Liver (tissue), 9 donors: ENCODE results near the gene CD300LD. TPM values are rescaled to one million over a fixed set of nuclear protein-coding genes. Genes with fewer than 3 reads are reported as not detected.

Experiments used
- DNase-seq: peaks from one replicate; pipeline ENCODE4 v3.0.0-alpha.2; 2017; ENCODE audit warnings: low spot score
- H3K27ac ChIP-seq, 2 donors: one replicate each; pipeline ENCODE4 v1.7.0; 2013; ENCODE audit warnings: inconsistent platforms in 2 of 2, low read length in 2 of 2, control low read depth in 1 of 2, low read depth in 1 of 2, mild to moderate bottlenecking in 1 of 2
- H3K27me3 ChIP-seq, 4 donors: one replicate each; pipeline versions ENCODE4 v1.6.1 to v1.7.0; 2013; ENCODE audit warnings: low read length in 3 of 4, inconsistent platforms in 1 of 4, mild to moderate bottlenecking in 1 of 4, moderate library complexity in 1 of 4; ENCODE audit not compliant: control insufficient read depth in 4 of 4, insufficient read depth in 4 of 4
- H3K36me3 ChIP-seq, 4 donors: one replicate each; pipeline versions ENCODE4 v1.6.1 to v1.7.0; 2013; ENCODE audit warnings: low read length in 3 of 4, mild to moderate bottlenecking in 3 of 4, low read depth in 1 of 4, moderate library complexity in 1 of 4; ENCODE audit not compliant: control insufficient read depth in 4 of 4, insufficient read depth in 3 of 4
- H3K4me1 ChIP-seq, 4 donors: one replicate each; pipeline versions ENCODE4 v1.6.1 to v1.7.0; 2013; ENCODE audit warnings: low read length in 3 of 4, mild to moderate bottlenecking in 3 of 4, moderate library complexity in 1 of 4; ENCODE audit not compliant: control insufficient read depth in 4 of 4, insufficient read depth in 4 of 4
- H3K4me3 ChIP-seq, 3 donors: one replicate each; pipeline versions ENCODE4 v1.6.1 to v1.7.0; 2013; ENCODE audit warnings: low read length in 3 of 3, control low read depth in 1 of 3, low read depth in 1 of 3, mild to moderate bottlenecking in 1 of 3
- H3K9ac ChIP-seq, 2 donors: one replicate each; pipeline ENCODE4 v1.7.0; 2013; ENCODE audit warnings: low read length in 2 of 2, mild to moderate bottlenecking in 2 of 2, moderate library complexity in 2 of 2, control low read depth in 1 of 2, low read depth in 1 of 2
- H3K9me3 ChIP-seq, 4 donors: one replicate each; pipeline versions ENCODE4 v1.6.1 to v1.7.0; 2013; ENCODE audit warnings: low read length in 3 of 4; ENCODE audit not compliant: control insufficient read depth in 4 of 4
- FOXA1 ChIP-seq: IDR thresholded peaks from 2 replicates; pipeline ENCODE4 v1.6.1; 2016; ENCODE audit warnings: antibody characterized with exemption
- FOXA2 ChIP-seq: IDR thresholded peaks from 2 replicates; pipeline ENCODE4 v1.6.1; 2016; ENCODE audit warnings: antibody characterized with exemption
- GABPA ChIP-seq, 2 donors: IDR thresholded peaks in 1 of 2; conservative IDR thresholded peaks in 1 of 2; 2 replicates each; pipeline ENCODE4 v1.6.1; 2016; ENCODE audit warnings: antibody characterized with exemption in 2 of 2, mild to moderate bottlenecking in 1 of 2, moderate library complexity in 1 of 2
- HNF4A ChIP-seq, 2 donors: conservative IDR thresholded peaks; 2 replicates each; pipeline ENCODE4 v1.6.1; 2016; ENCODE audit warnings: antibody characterized with exemption in 2 of 2, mild to moderate bottlenecking in 2 of 2
- HNF4G ChIP-seq: IDR thresholded peaks from 2 replicates; pipeline ENCODE4 v1.6.1; 2016; ENCODE audit warnings: antibody characterized with exemption
- JUND ChIP-seq, 2 donors: IDR thresholded peaks; 2 replicates each; pipeline ENCODE4 v1.6.1; 2016; ENCODE audit warnings: antibody characterized with exemption in 2 of 2
- MAX ChIP-seq: IDR thresholded peaks from 2 replicates; pipeline ENCODE4 v1.6.1; 2016; ENCODE audit warnings: antibody characterized with exemption
- NR2F2 ChIP-seq: IDR thresholded peaks from 2 replicates; pipeline ENCODE4 v1.6.1; 2016; ENCODE audit warnings: antibody characterized with exemption
- RAD21 ChIP-seq, 2 donors: IDR thresholded peaks; 2 replicates each; pipeline ENCODE4 v1.6.1; 2016; ENCODE audit warnings: antibody characterized with exemption in 2 of 2, mild to moderate bottlenecking in 2 of 2
- REST ChIP-seq: IDR thresholded peaks from 2 replicates; pipeline ENCODE4 v1.6.1; 2016; ENCODE audit warnings: antibody characterized with exemption, mild to moderate bottlenecking
- RXRA ChIP-seq, 2 donors: IDR thresholded peaks; 2 replicates each; pipeline ENCODE4 v1.6.1; 2017 to 2018; ENCODE audit warnings: antibody characterized with exemption in 2 of 2, mild to moderate bottlenecking in 1 of 2
- SP1 ChIP-seq: IDR thresholded peaks from 2 replicates; pipeline ENCODE4 v1.6.1; 2018; ENCODE audit warnings: antibody characterized with exemption, mild to moderate bottlenecking
- TAF1 ChIP-seq: conservative IDR thresholded peaks from 2 replicates; pipeline ENCODE4 v1.6.1; 2016; ENCODE audit warnings: antibody characterized with exemption, mild to moderate bottlenecking
- YY1 ChIP-seq: IDR thresholded peaks from 2 replicates; pipeline ENCODE4 v1.6.1; 2016; ENCODE audit warnings: antibody characterized with exemption, mild to moderate bottlenecking
- WGBS: extraction: QIAGEN DNeasy Blood & Tissue Kit; methylation state at CpG from one replicate; pipeline ENCODE4 v1.1.7; 2013; 5-methylcytosine and 5-hydroxymethylcytosine counted together
- polyA plus RNA-seq, 2 donors: library from polyadenylated mRNA; stranded (reverse) in 1 of 2; unstranded in 1 of 2; fragments of 200-250 nt in 1 of 2; fragments of >200 nt in 1 of 2; fragmentation: Nextera tagmentation in 1 of 2; extraction: Ambion mirVana in 1 of 2; gene quantifications; one replicate each; pipeline versions ENCODE4 v1.2.1 to v1.2.3, GENCODE V29; 2013 to 2015
- total RNA-seq, 2 donors: library from RNA; depleted of rRNA; stranded (reverse); fragments of >200 nt; gene quantifications; one replicate each; pipeline ENCODE4 v1.2.3, GENCODE V29; 2014
- TF ChIP-seq, protein P1 (sequence below): IDR thresholded peaks from 2 replicates; pipeline ENCODE4 v1.6.1; 2016; ENCODE audit warnings: antibody characterized with exemption
- TF ChIP-seq, protein P2 (sequence below): IDR thresholded peaks from 2 replicates; pipeline ENCODE4 v1.6.1; 2016; ENCODE audit warnings: antibody characterized with exemption
- TF ChIP-seq, protein P3 (sequence below): fragments of 150-350 bp; IDR thresholded peaks from 2 replicates; pipeline ENCODE4 v1.5.1; 2017; ENCODE audit warnings: improper control_type of control experiment, low read depth, low read length; ENCODE audit not compliant: missing input control
- donor health status: healthy.
- donor health status: healthy.
- donor health status: healthy.
- donor health status: healthy.
- donor health status: healthy.

CD300LD gene
- total and polyA plus RNA-seq, 4 donors = 0.08 TPM; not detected in 3

DNA sequence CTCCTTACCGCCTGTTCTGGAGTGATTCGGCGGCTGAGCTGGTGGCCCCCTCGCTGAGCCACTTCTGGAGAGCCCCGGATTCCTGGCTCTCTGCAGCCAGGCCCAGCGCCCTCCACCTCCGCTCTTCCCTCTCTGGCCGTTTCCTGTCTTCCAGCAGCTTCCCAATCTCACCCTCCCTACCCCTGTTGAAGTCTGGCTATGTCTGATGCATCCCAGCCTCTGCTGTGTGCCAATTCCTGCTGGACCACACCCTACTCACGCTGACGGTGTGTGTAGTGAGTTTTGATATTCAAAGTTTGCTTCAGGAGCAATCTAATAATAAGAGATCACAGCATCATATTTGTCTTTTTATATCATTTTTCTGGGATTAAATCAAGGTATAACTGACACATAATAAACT is 9.4 kb downstream of the CD300LD start:
- peaks cover 0 to 2% (median 0%) of the 10 kb centered on the region in 4 donors for H3K9me3 ChIP-seq
- H3K27me3 ChIP-seq = no peaks in the 10 kb centered on the region
- no peak overlapping the region for H3K4me3 ChIP-seq
- H3K27ac ChIP-seq = no peak overlapping the region
- WGBS = 79% methylated on average over 10 of the region's 10 CpGs
- TF ChIP-seq GABPA (IDR thresholded peaks at IDR 0.05 in 1 of 2, conservative IDR thresholded peaks at IDR 0.05 in 1 of 2) (no peak), FOXA2 (no peak), RAD21 (IDR thresholded peaks at IDR 0.05) (no peak), NR2F2 (no peak), TAF1 (no peak), HNF4A (conservative IDR thresholded peaks at IDR 0.05) (no peak), FOXA1 (no peak), RXRA (IDR thresholded peaks at IDR 0.05) (no peak), MAX (no peak), REST (no peak), SP1 (no peak), YY1 (no peak)
- TF ChIP-seq, protein P1, sequence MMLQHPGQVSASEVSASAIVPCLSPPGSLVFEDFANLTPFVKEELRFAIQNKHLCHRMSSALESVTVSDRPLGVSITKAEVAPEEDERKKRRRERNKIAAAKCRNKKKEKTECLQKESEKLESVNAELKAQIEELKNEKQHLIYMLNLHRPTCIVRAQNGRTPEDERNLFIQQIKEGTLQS = no peak
- TF ChIP-seq, protein P2, sequence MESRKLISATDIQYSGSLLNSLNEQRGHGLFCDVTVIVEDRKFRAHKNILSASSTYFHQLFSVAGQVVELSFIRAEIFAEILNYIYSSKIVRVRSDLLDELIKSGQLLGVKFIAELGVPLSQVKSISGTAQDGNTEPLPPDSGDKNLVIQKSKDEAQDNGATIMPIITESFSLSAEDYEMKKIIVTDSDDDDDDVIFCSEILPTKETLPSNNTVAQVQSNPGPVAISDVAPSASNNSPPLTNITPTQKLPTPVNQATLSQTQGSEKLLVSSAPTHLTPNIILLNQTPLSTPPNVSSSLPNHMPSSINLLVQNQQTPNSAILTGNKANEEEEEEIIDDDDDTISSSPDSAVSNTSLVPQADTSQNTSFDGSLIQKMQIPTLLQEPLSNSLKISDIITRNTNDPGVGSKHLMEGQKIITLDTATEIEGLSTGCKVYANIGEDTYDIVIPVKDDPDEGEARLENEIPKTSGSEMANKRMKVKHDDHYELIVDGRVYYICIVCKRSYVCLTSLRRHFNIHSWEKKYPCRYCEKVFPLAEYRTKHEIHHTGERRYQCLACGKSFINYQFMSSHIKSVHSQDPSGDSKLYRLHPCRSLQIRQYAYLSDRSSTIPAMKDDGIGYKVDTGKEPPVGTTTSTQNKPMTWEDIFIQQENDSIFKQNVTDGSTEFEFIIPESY = no peak
- TF ChIP-seq, protein P3, sequence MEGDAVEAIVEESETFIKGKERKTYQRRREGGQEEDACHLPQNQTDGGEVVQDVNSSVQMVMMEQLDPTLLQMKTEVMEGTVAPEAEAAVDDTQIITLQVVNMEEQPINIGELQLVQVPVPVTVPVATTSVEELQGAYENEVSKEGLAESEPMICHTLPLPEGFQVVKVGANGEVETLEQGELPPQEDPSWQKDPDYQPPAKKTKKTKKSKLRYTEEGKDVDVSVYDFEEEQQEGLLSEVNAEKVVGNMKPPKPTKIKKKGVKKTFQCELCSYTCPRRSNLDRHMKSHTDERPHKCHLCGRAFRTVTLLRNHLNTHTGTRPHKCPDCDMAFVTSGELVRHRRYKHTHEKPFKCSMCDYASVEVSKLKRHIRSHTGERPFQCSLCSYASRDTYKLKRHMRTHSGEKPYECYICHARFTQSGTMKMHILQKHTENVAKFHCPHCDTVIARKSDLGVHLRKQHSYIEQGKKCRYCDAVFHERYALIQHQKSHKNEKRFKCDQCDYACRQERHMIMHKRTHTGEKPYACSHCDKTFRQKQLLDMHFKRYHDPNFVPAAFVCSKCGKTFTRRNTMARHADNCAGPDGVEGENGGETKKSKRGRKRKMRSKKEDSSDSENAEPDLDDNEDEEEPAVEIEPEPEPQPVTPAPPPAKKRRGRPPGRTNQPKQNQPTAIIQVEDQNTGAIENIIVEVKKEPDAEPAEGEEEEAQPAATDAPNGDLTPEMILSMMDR = no peak
- no peak for DNase-seq
- no peaks in the 10 kb centered on the region for H3K36me3 ChIP-seq
- H3K9ac ChIP-seq = no peak overlapping the region
- H3K4me1 ChIP-seq = no peaks in the 10 kb centered on the region

- H3K4me1 ChIP-seq = no peaks in the 10 kb centered on the region
- H3K4me3 ChIP-seq = no peak overlapping the region
- H3K27me3 ChIP-seq = peaks cover 0 to 5% (median 0%) of the 10 kb centered on the region in 4 donors
- DNase-seq = no peak
- H3K9me3 ChIP-seq = peaks cover 0 to 2% (median 0%) of the 10 kb centered on the region in 4 donors
- H3K9ac ChIP-seq = no peak overlapping the region
- no peak for TF ChIP-seq JUND (IDR thresholded peaks at IDR 0.05)
- no peak for TF ChIP-seq RAD21 (IDR thresholded peaks at IDR 0.05)
- no peak for TF ChIP-seq FOXA1
- no peak for TF ChIP-seq HNF4G
- H3K36me3 ChIP-seq = no peaks in the 10 kb centered on the region
- H3K27ac ChIP-seq = no peak overlapping the region
- 66% methylated on average over 7 of the region's 7 CpGs for WGBS
Observed at GRCh38 chr17:74579900-74580299, 12.2 kb downstream of the CD300LD start.
